ENCODE measurements around the gene LEO1.

- TF ChIP-seq POLR2A (IDR thresholded peaks at IDR 0.05) (no peak), CTCF (IDR thresholded peaks at IDR 0.05) (no peak)
Measured at GRCh38 chr15:52020221-52021085, 48.9 kb upstream of the LEO1 start.

Data from body of pancreas (tissue), 4 donors.